ENCODE results near the gene ABCC1. TPM values are rescaled to one million over a fixed set of nuclear protein-coding genes. Genes with fewer than 3 reads are reported as not detected.

Gene ABCC1
- total RNA-seq, 2 experiments from 2014 or later = 42.9 to 44.8 TPM

DNA sequence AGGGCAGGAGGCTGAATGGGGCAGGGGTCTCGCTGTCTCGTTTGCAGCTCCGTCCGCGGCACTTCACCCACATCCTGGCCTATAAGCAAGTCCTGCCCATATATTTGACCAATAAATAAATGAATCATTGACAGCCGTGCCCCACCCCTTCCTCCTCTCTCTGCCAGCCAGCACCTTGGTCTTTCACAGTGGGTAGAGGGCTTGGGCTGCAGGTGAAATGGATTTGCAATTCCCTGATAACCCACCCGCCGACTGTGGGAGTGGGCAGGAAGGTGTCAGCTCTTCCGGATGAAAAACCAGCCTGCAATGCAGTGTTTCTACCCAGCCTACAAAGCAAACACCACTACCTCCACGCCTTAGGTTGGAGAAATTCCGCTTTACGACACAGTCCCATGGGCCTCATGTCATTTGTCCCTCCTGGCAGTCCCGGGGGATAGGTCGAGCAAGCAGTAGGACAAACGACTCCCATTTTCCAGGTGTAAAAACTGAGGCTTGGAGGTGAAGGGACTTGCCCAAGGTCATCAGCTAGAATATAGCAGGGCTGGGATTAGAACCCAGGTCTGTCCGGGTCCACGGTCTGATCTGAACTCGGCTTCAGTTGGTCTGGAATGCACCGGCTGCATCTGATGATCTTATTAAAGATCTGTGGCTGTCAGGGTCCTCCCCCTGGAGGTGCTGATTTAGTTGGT lies 79.0 kb downstream of the ABCC1 start:
- Mint-ChIP-seq H3K4me1 (ENCODE audit: low read depth) (peaks cover 38% of the 10 kb centered on the region), H3K27me3 (no peaks in the 10 kb centered on the region), H3K4me3 (no peak overlapping the region), H3K27ac (peak overlapping the region; percentile 58), H3K9me3 (no peaks in the 10 kb centered on the region), H3K36me3 (ENCODE audit: low read depth) (peaks cover 46% of the 10 kb centered on the region)
- H3K27ac ChIP-seq (ENCODE audit: low read depth in 1 of 2, low read length in 2 of 2) = no peak overlapping the region
- H3K4me1 ChIP-seq (ENCODE audit: insufficient read depth, low read length) = peaks cover 32% of the 10 kb centered on the region
- H3K4me3 ChIP-seq (ENCODE audit: low read length) = no peak overlapping the region
- TF ChIP-seq, protein P1, sequence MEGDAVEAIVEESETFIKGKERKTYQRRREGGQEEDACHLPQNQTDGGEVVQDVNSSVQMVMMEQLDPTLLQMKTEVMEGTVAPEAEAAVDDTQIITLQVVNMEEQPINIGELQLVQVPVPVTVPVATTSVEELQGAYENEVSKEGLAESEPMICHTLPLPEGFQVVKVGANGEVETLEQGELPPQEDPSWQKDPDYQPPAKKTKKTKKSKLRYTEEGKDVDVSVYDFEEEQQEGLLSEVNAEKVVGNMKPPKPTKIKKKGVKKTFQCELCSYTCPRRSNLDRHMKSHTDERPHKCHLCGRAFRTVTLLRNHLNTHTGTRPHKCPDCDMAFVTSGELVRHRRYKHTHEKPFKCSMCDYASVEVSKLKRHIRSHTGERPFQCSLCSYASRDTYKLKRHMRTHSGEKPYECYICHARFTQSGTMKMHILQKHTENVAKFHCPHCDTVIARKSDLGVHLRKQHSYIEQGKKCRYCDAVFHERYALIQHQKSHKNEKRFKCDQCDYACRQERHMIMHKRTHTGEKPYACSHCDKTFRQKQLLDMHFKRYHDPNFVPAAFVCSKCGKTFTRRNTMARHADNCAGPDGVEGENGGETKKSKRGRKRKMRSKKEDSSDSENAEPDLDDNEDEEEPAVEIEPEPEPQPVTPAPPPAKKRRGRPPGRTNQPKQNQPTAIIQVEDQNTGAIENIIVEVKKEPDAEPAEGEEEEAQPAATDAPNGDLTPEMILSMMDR (IDR thresholded peaks at IDR 0.05) = no peak
- POLR2A ChIA-PET = no interaction called here
- H3K27me3 ChIP-seq (ENCODE audit: control insufficient read depth in 1 of 2, insufficient read depth in 2 of 2, low read length in 2 of 2) = no peaks in the 10 kb centered on the region
- H3K9me3 ChIP-seq (ENCODE audit: control insufficient read depth in 1 of 2, insufficient read depth in 1 of 2, low read length in 2 of 2) = no peaks in the 10 kb centered on the region
- intact Hi-C loops (cut with DNase I, micrococcal nuclease) = loop anchor here in 1 of 2 experiments (5.0 kb wide), 1 partner anchor 141 kb away; the partner anchor contains the start of gene CEP20
- peaks cover 34% of the 10 kb centered on the region for H3K36me3 ChIP-seq (ENCODE audit: insufficient read depth, low read length)
- CTCF ChIA-PET = no interaction called here
- DNase-seq (no peak), ATAC-seq (ENCODE audit: poor library complexity) (no peak)

DNA sequence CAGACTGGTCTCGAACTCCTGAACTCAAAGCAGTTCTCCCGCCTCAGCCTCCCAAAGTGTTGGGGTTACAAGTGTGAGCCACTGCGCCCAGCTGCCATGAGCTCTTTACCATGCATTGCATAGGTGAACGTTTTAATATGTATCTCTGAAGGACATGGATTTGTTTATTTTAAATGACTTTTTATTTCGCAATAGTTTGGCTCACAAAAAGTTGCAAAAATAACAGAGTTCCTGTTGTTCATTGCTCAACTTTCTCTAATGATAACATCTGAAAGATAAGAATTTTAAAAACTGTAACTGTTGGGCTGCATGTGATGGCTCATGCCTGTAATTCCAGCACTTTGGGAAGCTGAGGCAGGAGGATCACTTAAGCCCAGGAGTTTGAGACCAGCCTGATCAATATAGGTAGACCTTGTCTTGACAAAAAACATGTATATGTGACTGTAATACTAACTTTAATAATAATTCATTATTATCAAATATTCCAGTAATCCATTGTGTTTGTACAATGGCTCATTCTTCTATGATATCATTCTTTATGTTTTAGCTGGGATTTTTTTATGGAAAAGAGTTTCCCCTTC lies 80.1 kb downstream of the ABCC1 start:
- H3K36me3 Mint-ChIP-seq (ENCODE audit: low read depth) = peaks cover 53% of the 10 kb centered on the region
- intact Hi-C loops (cut with DNase I, micrococcal nuclease) = loop anchor here in 1 of 2 experiments (5.0 kb wide), 1 partner anchor 142 kb away; the partner anchor contains the start of gene CEP20
- ATAC-seq (ENCODE audit: poor library complexity) (no peak), DNase-seq (no peak)
- no peak overlapping the region for H3K4me3 ChIP-seq (ENCODE audit: low read length)
- peaks cover 39% of the 10 kb centered on the region for H3K4me1 ChIP-seq (ENCODE audit: insufficient read depth, low read length)
- peak overlapping the region; percentile 39 for H3K27ac Mint-ChIP-seq
- no peaks in the 10 kb centered on the region for H3K27me3 ChIP-seq (ENCODE audit: control insufficient read depth in 1 of 2, insufficient read depth in 2 of 2, low read length in 2 of 2)
- TF ChIP-seq, protein P1 (IDR thresholded peaks at IDR 0.05) = no peak
- H3K27me3 Mint-ChIP-seq = no peaks in the 10 kb centered on the region
- H3K4me3 Mint-ChIP-seq = no peak overlapping the region
- CTCF ChIA-PET = no interaction called here
- peaks cover 34% of the 10 kb centered on the region for H3K4me1 Mint-ChIP-seq (ENCODE audit: low read depth)
- POLR2A ChIA-PET = interaction anchor here (1.1 kb wide), 1 partner anchor 32 kb away, joined by 3 read pairs; no protein-coding TSS in a partner anchor
- no peaks in the 10 kb centered on the region for H3K9me3 ChIP-seq (ENCODE audit: control insufficient read depth in 1 of 2, insufficient read depth in 1 of 2, low read length in 2 of 2)
- H3K27ac ChIP-seq (ENCODE audit: low read depth in 1 of 2, low read length in 2 of 2) = no peak overlapping the region
- no peaks in the 10 kb centered on the region for H3K9me3 Mint-ChIP-seq
- peaks cover 34% of the 10 kb centered on the region for H3K36me3 ChIP-seq (ENCODE audit: insufficient read depth, low read length)

DNA sequence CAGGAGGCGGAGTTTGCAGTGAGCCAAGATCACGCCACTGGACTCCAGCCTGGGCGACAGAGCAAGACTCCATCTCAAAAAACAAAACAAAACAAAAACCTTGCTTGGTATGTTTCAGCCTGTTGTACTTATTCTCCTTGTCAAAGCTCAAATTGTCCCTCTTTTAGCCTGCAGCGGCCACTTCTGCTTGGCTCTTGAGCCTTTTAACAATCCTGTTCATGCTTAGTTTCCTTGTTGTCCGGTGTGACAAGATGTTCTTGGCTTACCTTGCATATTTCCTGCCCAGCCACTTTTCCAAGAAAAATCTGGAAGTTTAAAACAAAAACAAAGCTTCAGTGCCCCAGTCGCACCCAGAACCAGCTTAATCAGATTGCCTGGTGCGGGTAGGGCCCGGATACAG lies 81.0 kb downstream of the ABCC1 start:
- H3K36me3 ChIP-seq (ENCODE audit: insufficient read depth, low read length) = peaks cover 39% of the 10 kb centered on the region
- Mint-ChIP-seq H3K4me1 (ENCODE audit: low read depth) (peaks cover 25% of the 10 kb centered on the region), H3K4me3 (no peak overlapping the region), H3K27me3 (no peaks in the 10 kb centered on the region), H3K27ac (no peak overlapping the region), H3K9me3 (no peaks in the 10 kb centered on the region), H3K36me3 (ENCODE audit: low read depth) (peaks cover 52% of the 10 kb centered on the region)
- intact Hi-C loops (cut with DNase I, micrococcal nuclease) = no loop called here
- TF ChIP-seq, protein P1 (IDR thresholded peaks at IDR 0.05) = no peak
- no peaks in the 10 kb centered on the region for H3K27me3 ChIP-seq (ENCODE audit: control insufficient read depth in 1 of 2, insufficient read depth in 2 of 2, low read length in 2 of 2)
- H3K27ac ChIP-seq (ENCODE audit: low read depth in 1 of 2, low read length in 2 of 2) = no peak overlapping the region
- ChIA-PET CTCF (no interaction called here), POLR2A (interaction anchor here (0.6 kb wide), 1 partner anchor 92 kb away, joined by 3 read pairs; no protein-coding TSS in a partner anchor)
- DNase-seq (no peak), ATAC-seq (ENCODE audit: poor library complexity) (no peak)
- no peaks in the 10 kb centered on the region for H3K9me3 ChIP-seq (ENCODE audit: control insufficient read depth in 1 of 2, insufficient read depth in 1 of 2, low read length in 2 of 2)
- peaks cover 31% of the 10 kb centered on the region for H3K4me1 ChIP-seq (ENCODE audit: insufficient read depth, low read length)
- no peak overlapping the region for H3K4me3 ChIP-seq (ENCODE audit: low read length)

Data from CD4-positive, alpha-beta T cell (primary cell).